HG03575 (cell line): ENCODE measurements around the gene CHMP2A.
"Not testable (repeated sequence)": the region's sequence is repeated elsewhere in the genome, so short reads cannot be mapped to it uniquely, and the experiment has no call there.

ENCODE experiments used
- ATAC-seq: cut with Tn5 transposase; IDR thresholded peaks from one replicate; pipeline ENCODE4 v1.9.1; 2021; ENCODE audit not compliant: unreplicated experiment, insufficient number of reproducible peaks, low FRiP score; ENCODE audit errors: extremely low read depth

The CHMP2A gene

DNA sequence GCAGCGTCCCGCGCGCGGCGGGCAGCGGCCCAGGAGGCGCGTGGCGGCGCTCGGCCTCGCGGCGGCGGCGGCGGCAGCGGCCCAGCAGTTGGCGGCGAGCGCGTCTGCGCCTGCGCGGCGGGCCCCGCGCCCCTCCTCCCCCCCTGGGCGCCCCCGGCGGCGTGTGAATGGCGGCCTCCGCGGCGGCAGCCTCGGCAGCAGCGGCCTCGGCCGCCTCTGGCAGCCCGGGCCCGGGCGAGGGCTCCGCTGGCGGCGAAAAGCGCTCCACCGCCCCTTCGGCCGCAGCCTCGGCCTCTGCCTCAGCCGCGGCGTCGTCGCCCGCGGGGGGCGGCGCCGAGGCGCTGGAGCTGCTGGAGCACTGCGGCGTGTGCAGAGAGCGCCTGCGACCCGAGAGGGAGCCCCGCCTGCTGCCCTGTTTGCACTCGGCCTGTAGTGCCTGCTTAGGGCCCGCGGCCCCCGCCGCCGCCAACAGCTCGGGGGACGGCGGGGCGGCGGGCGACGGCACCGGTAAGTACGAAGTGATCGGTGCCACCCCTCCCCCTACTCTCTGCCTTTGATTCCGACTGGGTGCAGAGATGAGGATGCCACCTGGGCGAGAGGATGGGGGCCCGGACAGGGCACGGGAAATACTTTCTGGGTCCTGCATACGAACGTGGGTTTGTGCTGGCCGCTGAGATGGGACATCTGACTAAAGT is 10.2 kb downstream of the CHMP2A start:
- ATAC-seq, result peak; percentile 11

- peak; percentile 73 for ATAC-seq
Observed at GRCh38 chr19:58543826-58544590, 10.9 kb downstream of the CHMP2A start, which contains the start of gene TRIM28. TSS of gene TRIM28 (plus strand) at chr19:58544064. CDS start at chr19:58544758, 694 bp downstream.

DNA sequence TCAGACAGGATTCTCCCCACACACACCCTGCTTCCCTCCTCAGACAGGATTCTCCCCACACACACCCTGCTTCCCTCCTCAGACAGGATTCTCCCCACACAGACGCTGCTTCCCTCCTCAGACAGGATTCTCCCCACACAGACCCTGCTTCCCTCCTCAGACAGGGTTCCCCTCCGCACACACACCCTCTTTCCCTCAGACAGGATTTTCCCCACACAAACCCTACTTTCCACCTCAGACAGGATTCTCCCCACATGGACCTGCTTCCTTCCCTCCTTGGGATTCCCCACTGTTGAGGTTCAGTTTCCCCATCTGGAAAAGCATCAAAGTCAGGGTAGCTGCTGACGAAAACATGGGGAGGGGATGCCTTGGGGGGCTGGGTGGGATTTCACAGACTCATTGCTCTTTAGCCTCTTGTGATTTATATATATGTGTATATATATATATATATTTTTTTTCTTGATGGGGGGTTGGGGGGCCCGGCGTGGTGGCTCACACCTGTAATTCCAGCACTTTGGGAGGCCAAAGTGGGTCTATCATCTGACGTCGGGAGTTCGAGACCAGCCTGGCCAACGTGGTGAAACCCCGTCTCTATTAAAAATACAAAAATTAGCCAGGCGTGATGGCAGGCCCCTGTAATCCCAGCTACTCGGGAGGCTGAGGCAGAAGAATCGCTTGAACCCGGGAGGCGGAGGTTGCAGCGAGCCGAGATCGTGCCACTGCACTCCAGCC is 12.1 kb downstream of the CHMP2A start:
- not testable (repeated sequence) for ATAC-seq

GRCh38 chr19:58539169-58539559 is 15.7 kb downstream of the CHMP2A start:
- not testable (repeated sequence) for ATAC-seq

GRCh38 chr19:58538257-58539168 is 16.4 kb downstream of the CHMP2A start:
- ATAC-seq, result no peak

DNA sequence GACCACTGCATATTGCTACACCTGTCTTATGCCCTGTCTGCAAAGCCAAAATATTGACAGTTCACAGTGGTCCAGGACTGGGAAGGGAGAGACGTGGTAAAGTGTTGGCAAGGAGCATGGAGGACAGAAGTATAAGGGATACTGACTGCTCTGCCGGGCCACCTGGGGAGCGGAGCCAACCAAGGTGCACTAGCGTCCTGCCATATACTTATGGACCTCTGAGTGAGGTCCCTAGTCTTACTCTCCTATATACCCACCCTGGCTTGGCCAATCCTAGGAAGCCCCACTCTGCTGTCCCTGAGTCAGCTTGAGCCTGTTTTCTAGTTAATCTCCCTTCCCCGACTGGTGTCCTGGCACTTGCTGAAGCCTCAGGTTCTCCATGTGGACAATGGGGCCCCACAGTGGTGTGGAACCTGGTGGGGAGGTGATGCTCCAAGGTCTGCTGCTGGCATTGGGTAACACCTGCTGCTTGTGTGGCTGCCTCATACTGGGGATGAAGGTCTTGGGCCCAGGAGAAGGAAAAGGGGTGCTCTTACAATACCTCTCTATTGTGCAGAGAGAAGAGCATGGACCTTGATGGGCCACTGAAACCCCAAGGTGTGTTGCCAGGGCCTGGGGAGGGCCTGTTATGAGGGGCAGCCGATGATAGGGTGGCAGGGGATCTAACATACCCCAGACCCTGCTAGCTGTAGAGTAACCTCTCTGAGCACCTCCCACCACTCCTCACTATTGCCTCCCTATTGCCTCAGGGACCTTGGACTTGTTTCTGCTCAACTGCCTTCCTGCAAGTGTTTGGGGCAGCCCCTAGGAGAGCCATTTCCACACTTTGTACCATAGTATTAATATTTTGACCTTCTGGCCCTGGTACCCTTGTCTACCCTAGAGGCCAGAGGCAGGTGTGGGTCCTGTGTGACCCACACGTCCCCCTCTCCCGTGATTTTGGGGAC is 17.8 kb downstream of the CHMP2A start:
- ATAC-seq, result no peak

DNA sequence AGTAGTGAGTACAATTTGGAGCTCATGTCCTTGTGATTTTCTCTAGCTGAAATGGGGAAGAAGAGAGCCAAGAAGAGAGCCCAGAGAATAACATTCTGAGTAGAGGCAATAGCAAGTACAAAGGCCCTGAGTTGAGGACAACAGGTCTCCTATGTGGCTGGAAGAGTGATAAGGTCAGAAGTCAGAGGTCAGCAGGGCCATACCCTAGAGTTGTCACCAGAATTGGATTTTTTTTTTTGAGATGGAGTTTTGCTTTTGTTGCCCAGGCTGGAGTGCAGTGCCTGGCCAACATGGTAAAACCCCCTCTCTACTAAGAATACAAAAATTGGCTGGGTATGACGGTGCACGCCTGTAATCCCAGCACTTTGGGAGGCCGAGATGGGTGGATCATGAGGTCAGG is 19.0 kb downstream of the CHMP2A start:
- no peak for ATAC-seq

DNA sequence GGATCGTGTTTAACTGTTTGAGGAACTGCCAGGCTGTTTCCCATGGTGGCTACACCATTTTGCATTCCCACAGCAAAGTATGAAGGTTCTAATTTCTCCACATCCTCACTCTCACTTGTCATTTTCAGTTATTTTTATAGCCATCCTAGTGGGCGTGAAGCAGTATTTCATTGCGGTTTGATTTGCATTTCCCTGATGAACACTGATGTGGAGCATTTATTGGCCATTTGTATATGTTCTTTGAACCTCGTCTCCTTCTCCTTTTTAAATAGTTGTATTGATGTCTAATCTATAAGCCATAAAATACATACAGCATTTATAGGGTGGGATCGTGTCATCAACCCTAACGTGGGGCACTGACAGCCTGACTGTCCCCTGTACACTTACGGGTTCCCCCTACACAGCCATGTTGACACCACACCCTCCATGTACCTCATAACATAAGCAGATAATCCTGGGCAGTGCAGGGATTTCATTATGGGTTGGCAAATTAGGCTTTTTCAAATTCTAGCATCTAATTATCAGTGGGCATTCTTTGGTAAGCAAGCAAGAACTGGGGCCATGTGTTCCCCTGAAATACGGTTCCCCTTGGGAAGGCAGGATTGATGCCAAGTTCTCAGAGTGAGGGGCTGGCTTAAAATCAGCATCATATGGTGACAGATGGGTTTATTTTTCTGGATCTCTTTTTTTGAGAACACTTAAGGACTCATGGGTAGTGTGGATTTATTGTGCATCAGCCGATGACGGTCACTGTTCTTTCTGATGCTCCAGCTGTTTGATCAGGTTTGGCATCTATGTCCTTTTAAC is 23.7 kb downstream of the CHMP2A start:
- ATAC-seq, result no peak

DNA sequence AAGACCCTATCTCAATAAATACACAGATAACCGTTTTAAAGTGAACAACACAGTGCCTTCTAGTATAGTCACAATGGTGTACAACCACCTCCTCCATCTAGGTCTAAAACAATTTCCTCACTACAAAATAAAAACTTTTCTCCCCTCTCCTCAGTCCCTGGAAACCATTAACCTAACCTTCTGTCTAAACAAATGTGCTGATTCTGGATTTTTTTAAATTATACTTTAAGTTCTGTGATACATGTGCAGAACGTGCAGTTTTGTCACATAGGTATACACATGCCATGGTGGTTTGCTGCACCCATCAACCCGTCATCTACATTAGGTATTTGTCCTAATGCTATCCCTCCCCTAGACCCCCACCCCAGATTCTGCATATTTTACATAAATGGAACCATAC is 25.5 kb downstream of the CHMP2A start:
- no peak for ATAC-seq

DNA sequence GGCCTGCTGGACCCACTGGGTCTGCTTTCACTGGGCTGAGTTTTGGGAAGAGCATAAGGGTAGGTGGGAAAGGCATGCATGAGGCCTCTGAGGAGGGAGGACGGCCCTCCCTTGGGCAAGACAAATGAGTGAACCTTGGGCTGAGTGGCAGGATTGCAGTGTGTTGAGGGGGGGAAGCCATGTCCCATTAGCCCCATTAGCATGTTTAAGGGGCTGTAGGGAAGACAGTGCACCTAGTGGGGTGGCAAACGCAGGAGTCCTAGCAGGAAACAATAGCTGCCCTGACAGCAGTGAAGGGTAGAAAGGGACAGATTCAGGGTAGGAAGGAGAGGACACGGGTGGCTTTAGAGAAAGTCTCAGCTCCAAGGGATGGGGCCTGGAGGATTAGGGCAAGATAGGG is 32.2 kb downstream of the CHMP2A start:
- no peak for ATAC-seq

- no peak for ATAC-seq
Observed at GRCh38 chr19:58521651-58522050, 33.3 kb downstream of the CHMP2A start.

DNA sequence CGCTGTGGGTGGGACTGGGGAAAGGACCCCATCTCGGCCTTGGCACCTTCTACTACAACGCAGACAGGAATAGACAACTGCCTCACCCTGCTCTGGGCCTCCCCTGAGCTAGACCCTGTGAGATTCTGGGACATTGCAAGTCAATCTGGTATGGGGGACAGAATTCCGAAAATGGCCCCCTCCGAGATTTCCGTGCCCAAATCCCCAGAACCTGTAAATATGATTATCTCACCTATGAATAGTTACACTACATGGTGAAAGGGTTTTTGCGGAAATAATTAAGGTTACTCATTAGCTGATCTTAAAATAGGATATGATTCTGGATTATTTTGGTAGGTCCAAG is 34.7 kb downstream of the CHMP2A start:
- no peak for ATAC-seq

DNA sequence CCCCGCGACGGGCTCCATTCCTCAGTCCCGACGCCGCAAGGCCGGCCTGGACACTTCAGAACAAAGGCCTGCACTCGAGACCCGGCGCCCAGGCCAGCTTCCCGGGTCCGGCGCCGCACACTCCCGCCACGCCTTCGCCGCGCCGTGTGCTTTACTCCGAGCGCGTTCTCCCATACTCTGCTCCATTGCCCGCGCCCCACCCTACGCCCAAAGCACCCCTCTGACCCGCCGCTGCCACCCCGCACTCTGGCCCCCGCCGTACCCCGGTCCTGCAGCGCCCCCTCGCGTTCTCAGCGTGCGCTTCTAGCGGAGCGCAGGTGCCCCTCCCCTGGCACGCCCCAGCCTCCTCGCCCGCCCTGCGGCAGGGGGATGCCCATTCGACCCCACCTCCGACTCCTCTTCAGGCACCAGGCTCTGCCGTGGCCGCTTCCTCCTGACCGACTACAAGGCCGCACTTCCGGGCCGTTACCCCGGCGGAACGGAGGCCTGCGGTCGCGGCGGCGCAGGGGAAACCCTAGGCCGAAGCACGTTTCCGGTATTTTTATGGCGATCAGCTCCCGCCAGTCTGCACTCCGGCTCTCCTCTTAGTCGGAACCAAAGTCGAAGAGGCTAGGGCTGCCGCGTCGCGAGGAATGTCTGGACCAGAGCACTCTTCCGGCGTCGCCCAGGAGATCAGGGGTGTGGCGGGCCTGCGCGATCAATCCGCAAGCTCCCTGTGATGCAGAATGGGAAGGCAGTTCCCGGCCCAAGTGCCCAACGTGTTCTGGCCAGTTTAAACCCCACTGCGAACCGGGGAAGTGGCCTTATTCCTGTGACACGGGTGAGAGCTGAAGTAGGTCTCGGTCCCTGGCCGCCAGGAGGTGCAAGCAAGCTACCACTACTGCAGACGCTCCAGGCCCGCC is 35.3 kb downstream of the CHMP2A start, which contains the start of gene ZBTB45:
ZBTB45 (minus strand) TSS at position 456 of the 902 bp plus-strand sequence. CDS start 2,137 bp downstream, outside the sequence.
- peak; percentile 60 for ATAC-seq

GRCh38 chr19:58519087-58519354 is 35.9 kb downstream of the CHMP2A start:
- no peak for ATAC-seq

- no peak for ATAC-seq
Observed at GRCh38 chr19:58518256-58519086, 36.4 kb downstream of the CHMP2A start.
